IMR-90 (cell line): ENCODE data around the gene IFNGR1. TPM values are rescaled to one million over a fixed set of nuclear protein-coding genes. Genes with fewer than 3 reads are reported as not detected.

Experiments used
- ATAC-seq: fragments of 200-7000 bp; cut with Tn5 transposase; 2 replicates; pipeline ENCODE4 v1.9.1; 2020; ENCODE audit warnings: low read depth, mild to moderate bottlenecking, moderate library complexity
- BruUV-seq: library from RNA; stranded (reverse); fragments of 400-500 nt; replicated peaks from 2 replicates; lab custom pipeline; 2021; lab: Mats Ljungman, UMichigan
- CTCF ChIA-PET: fragments of 300-600 bp; formaldehyde crosslinking; extraction: SDS; loops from one replicate; lab custom pipeline; 2021; ENCODE audit warnings: antibody characterized with exemption; lab: Yijun Ruan, JAX
- POLR2A ChIA-PET: fragments of 300-600 bp; sonication (Branson Sonifier 250); formaldehyde crosslinking; loops from one replicate; lab custom pipeline; 2022; ENCODE audit warnings: antibody characterized with exemption; ENCODE audit not compliant: unreplicated experiment; lab: Charles Lee
- DNase-seq: peaks from one replicate; pipeline ENCODE4 v3.0.0; 2013
- H2AFZ ChIP-seq: replicated peaks from 2 replicates; pipeline ENCODE3; 2013; ENCODE audit warnings: low read length, mild to moderate bottlenecking; ENCODE audit not compliant: poor library complexity
- H2AK5ac ChIP-seq: 2 replicates; pipeline ENCODE4 v1.6.1; 2013; ENCODE audit warnings: low read depth, low read length, inconsistent platforms
- H2AK9ac ChIP-seq: replicated peaks from 2 replicates; pipeline ENCODE3; 2013; ENCODE audit warnings: mild to moderate bottlenecking, low read depth, low read length, moderate library complexity; ENCODE audit not compliant: poor library complexity
- H2BK120ac ChIP-seq: 2 replicates; pipeline ENCODE4 v1.6.1; 2013; ENCODE audit warnings: low read depth, low read length, inconsistent platforms
- H2BK15ac ChIP-seq: 3 replicates; pipeline ENCODE4 v1.6.1; 2013; ENCODE audit warnings: low read depth, low read length, inconsistent platforms
- H2BK20ac ChIP-seq: 2 replicates; pipeline ENCODE4 v1.6.1; 2013; ENCODE audit warnings: low read depth, mild to moderate bottlenecking, inconsistent platforms, low read length, moderate library complexity
- H2BK5ac ChIP-seq: 2 replicates; pipeline ENCODE4 v1.6.1; 2013; ENCODE audit warnings: mild to moderate bottlenecking, low read depth, low read length, inconsistent platforms; ENCODE audit not compliant: poor library complexity, severe bottlenecking
- H3K14ac ChIP-seq: replicated peaks from 2 replicates; pipeline ENCODE4 v1.6.1; 2013; ENCODE audit warnings: low read depth, low read length, inconsistent platforms
- H3K18ac ChIP-seq: 2 replicates; pipeline ENCODE4 v1.6.1; 2013; ENCODE audit warnings: low read depth, low read length, control low read depth
- H3K23ac ChIP-seq: 2 replicates; pipeline ENCODE4 v1.6.1; 2013; ENCODE audit warnings: low read depth, low read length, inconsistent platforms
- H3K27ac ChIP-seq: 2 replicates; pipeline ENCODE4 v1.5.1; 2013; ENCODE audit warnings: mild to moderate bottlenecking, control low read depth, low read length; ENCODE audit not compliant: insufficient read depth
- H3K27me3 ChIP-seq: 2 replicates; pipeline ENCODE4 v1.6.1; 2013; ENCODE audit warnings: low read length; ENCODE audit not compliant: control insufficient read depth, insufficient read depth
- H3K36me3 ChIP-seq: 2 replicates; pipeline ENCODE4 v1.6.1; 2013; ENCODE audit warnings: low read length, mixed read lengths; ENCODE audit not compliant: control insufficient read depth, insufficient read depth
- H3K4ac ChIP-seq: 2 replicates; pipeline ENCODE4 v1.6.1; 2013; ENCODE audit warnings: low read depth, low read length, inconsistent platforms
- H3K4me1 ChIP-seq: 2 replicates; pipeline ENCODE4 v1.6.1; 2013; ENCODE audit warnings: low read length, mixed read lengths; ENCODE audit not compliant: control insufficient read depth, insufficient read depth
- H3K4me2 ChIP-seq: 2 replicates; pipeline ENCODE4 v1.6.1; 2013; ENCODE audit warnings: low read depth, mild to moderate bottlenecking, control low read depth, low read length, moderate library complexity
- H3K4me3 ChIP-seq: 2 replicates; pipeline ENCODE4 v1.5.1; 2013; ENCODE audit warnings: low read depth, mild to moderate bottlenecking, control low read depth, low read length, moderate library complexity; ENCODE audit not compliant: insufficient read depth
- H3K56ac ChIP-seq: 2 replicates; pipeline ENCODE4 v1.6.1; 2013; ENCODE audit warnings: low read length, inconsistent platforms; ENCODE audit not compliant: insufficient read depth; ENCODE audit errors: extremely low read depth
- H3K79me1 ChIP-seq, 2 experiments: 2 replicates each; pipeline ENCODE4 v1.6.1; 2013; ENCODE audit warnings: low read length in 2 of 2, inconsistent platforms in 1 of 2, low read depth in 1 of 2
- H3K9ac ChIP-seq: 2 replicates; pipeline ENCODE4 v1.6.1; 2013; ENCODE audit warnings: low read depth, low read length, control low read depth
- H3K9me1 ChIP-seq: 2 replicates; pipeline ENCODE4 v1.6.1; 2013; ENCODE audit warnings: low read length, inconsistent platforms; ENCODE audit not compliant: insufficient read depth
- H3K9me3 ChIP-seq: 2 replicates; pipeline ENCODE4 v1.6.1; 2013; ENCODE audit warnings: low read length; ENCODE audit not compliant: control insufficient read depth, insufficient read depth
- H4K20me1 ChIP-seq: 2 replicates; pipeline ENCODE4 v1.6.1; 2013; ENCODE audit warnings: low read length, inconsistent platforms; ENCODE audit not compliant: insufficient read depth
- H4K5ac ChIP-seq: 2 replicates; pipeline ENCODE4 v1.6.1; 2013; ENCODE audit warnings: mild to moderate bottlenecking, low read depth, low read length, control low read depth
- H4K8ac ChIP-seq, 2 experiments: 2 replicates each; pipeline ENCODE4 v1.6.1; 2013; ENCODE audit warnings: low read depth in 2 of 2, low read length in 2 of 2, control low read depth in 1 of 2, inconsistent platforms in 1 of 2
- H4K91ac ChIP-seq: 2 replicates; pipeline ENCODE4 v1.6.1; 2013; ENCODE audit warnings: low read depth, low read length, inconsistent platforms; ENCODE audit not compliant: insufficient read depth
- BHLHE40 ChIP-seq: fragments of 150-350 bp; IDR thresholded peaks from 2 replicates; pipeline ENCODE4 v1.6.1; 2016; ENCODE audit warnings: mild to moderate bottlenecking, low read depth, low read length
- CEBPB ChIP-seq: IDR thresholded peaks from 2 replicates; pipeline ENCODE4 v1.6.1; 2012; ENCODE audit warnings: low read depth, low read length, improper control_type of control experiment
- CHD1 ChIP-seq: IDR thresholded peaks from 2 replicates; pipeline ENCODE4 v1.6.1; 2012; ENCODE audit warnings: low read depth, low read length, improper control_type of control experiment
- CTCF ChIP-seq: conservative IDR thresholded peaks from 2 replicates; pipeline ENCODE4 v1.5.1; 2012; ENCODE audit warnings: mild to moderate bottlenecking, low read depth, low read length, improper control_type of control experiment
- ELK1 ChIP-seq: fragments of 150-350 bp; IDR thresholded peaks from 2 replicates; pipeline ENCODE4 v1.6.1; 2016; ENCODE audit warnings: low read depth, mild to moderate bottlenecking, low read length, moderate library complexity, borderline replicate concordance
- FOS ChIP-seq: fragments of 150-350 bp; IDR thresholded peaks from 2 replicates; pipeline ENCODE4 v1.6.1; 2016; ENCODE audit warnings: low read depth, low read length
- MAFK ChIP-seq: IDR thresholded peaks from 2 replicates; pipeline ENCODE4 v1.6.1; 2012; ENCODE audit warnings: low read depth, low read length, improper control_type of control experiment
- MAZ ChIP-seq: IDR thresholded peaks from 2 replicates; pipeline ENCODE4 v1.6.1; 2012; ENCODE audit warnings: low read depth, mild to moderate bottlenecking, low read length, improper control_type of control experiment, moderate library complexity, borderline replicate concordance
- MXI1 ChIP-seq: IDR thresholded peaks from 2 replicates; pipeline ENCODE4 v1.6.1; 2012; ENCODE audit warnings: low read depth, mild to moderate bottlenecking, low read length, moderate library complexity, borderline replicate concordance
- NFE2L2 ChIP-seq: fragments of 150-350 bp; IDR thresholded peaks from 2 replicates; pipeline ENCODE4 v1.6.1; 2016; ENCODE audit warnings: low read depth, mild to moderate bottlenecking, low read length
- POLR2A ChIP-seq: IDR thresholded peaks from 2 replicates; pipeline ENCODE4 v1.6.1; 2012; ENCODE audit warnings: mild to moderate bottlenecking, low read depth, low read length
- RAD21 ChIP-seq: IDR thresholded peaks from 2 replicates; pipeline ENCODE4 v1.6.1; 2012; ENCODE audit warnings: low read length, improper control_type of control experiment
- RCOR1 ChIP-seq: IDR thresholded peaks from 2 replicates; pipeline ENCODE4 v1.6.1; 2012; ENCODE audit warnings: mild to moderate bottlenecking, low read length, improper control_type of control experiment; ENCODE audit not compliant: insufficient replicate concordance
- RFX5 ChIP-seq: IDR thresholded peaks from 2 replicates; pipeline ENCODE4 v1.8.0; 2012; ENCODE audit warnings: low read depth, mild to moderate bottlenecking, low read length, moderate library complexity
- SMC3 ChIP-seq: fragments of 150-350 bp; IDR thresholded peaks from 2 replicates; pipeline ENCODE4 v1.6.1; 2016; ENCODE audit warnings: low read depth, mild to moderate bottlenecking, antibody characterized with exemption, low read length, moderate library complexity
- USF2 ChIP-seq: fragments of 150-350 bp; IDR thresholded peaks from 2 replicates; pipeline ENCODE4 v1.6.1; 2017; ENCODE audit warnings: mild to moderate bottlenecking, antibody characterized with exemption, low read length, low read depth
- WGBS, 2 experiments: methylation state at CpG; one replicate each; pipeline versions ENCODE4 v1.1.5 to v1.1.7; 2013; ENCODE audit warnings: missing lambda C conversion rate in 2 of 2; ENCODE audit not compliant: insufficient read length in 1 of 2; ENCODE audit errors: extremely low coverage in 2 of 2; 5-methylcytosine and 5-hydroxymethylcytosine counted together
- dilution Hi-C: fragments of 300-500 bp; cut with HindIII; formaldehyde crosslinking; loops from one replicate; pipeline ENCODE4 v1.14.3; 2018; ENCODE audit warnings: low sequenced_read_pairs; ENCODE audit not compliant: unreplicated experiment
- in situ Hi-C: fragments of 300-500 bp; cut with MboI; formaldehyde crosslinking; loops from 3 replicates; pipeline ENCODE4 v1.14.3; 2019; ENCODE audit warnings: low sequenced_read_pairs, inconsistent platforms, mixed read lengths
- intact Hi-C: fragments of 100-400 bp; cut with micrococcal nuclease; formaldehyde crosslinking; loops from 2 replicates; pipeline ENCODE4 v1.10.0; 2022
- polyA plus RNA-seq, 3 experiments: library from polyadenylated mRNA; depleted of rRNA; stranded (reverse); fragments of >200 nt; gene quantifications; 2 replicates each; pipeline ENCODE4 v1.2.3, GENCODE V29; 2012; ENCODE audit warnings: low replicate concordance in 1 of 3
- total RNA-seq: library from RNA; depleted of rRNA; stranded (reverse); fragments of >200 nt; gene quantifications from 2 replicates; pipeline ENCODE4 v1.2.3, GENCODE V29; 2012

IFNGR1 gene
- total and polyA plus RNA-seq, 2 of the 4 experiments (the other 2 are of a cell fraction) = 19.1 to 25.6 TPM

GRCh38 chr6:137230547-137230946, 11.4 kb upstream of the IFNGR1 start:
- Histone ChIP-seq H2AFZ (no peak overlapping the region), H3K4ac (no peak overlapping the region), H2BK5ac (no peak overlapping the region), H3K27ac (no peak overlapping the region), H3K9ac (no peak overlapping the region), H3K18ac (no peak overlapping the region), H3K56ac (no peak overlapping the region), H2AK9ac (no peak overlapping the region), H3K4me3 (no peak overlapping the region), H4K20me1 (no peaks in the 10 kb centered on the region), H3K9me3 (no peaks in the 10 kb centered on the region), H2BK15ac (no peak overlapping the region), H4K91ac (no peak overlapping the region), H3K23ac (no peak overlapping the region), H4K5ac (no peak overlapping the region), H2BK120ac (no peak overlapping the region), H3K27me3 (peaks cover 17% of the 10 kb centered on the region), H3K14ac (no peak overlapping the region), H3K36me3 (no peaks in the 10 kb centered on the region), H3K79me1 (no peaks in the 10 kb centered on the region), H2AK5ac (no peak overlapping the region), H2BK20ac (no peak overlapping the region), H3K4me2 (no peak overlapping the region), H4K8ac (no peak overlapping the region), H3K9me1 (no peaks in the 10 kb centered on the region), H3K4me1 (peaks cover 4% of the 10 kb centered on the region)
- in situ Hi-C loops = no loop called here
- ChIA-PET POLR2A (no interaction called here), CTCF (no interaction called here)
- no peak for ATAC-seq
- TF ChIP-seq RCOR1 (no peak), CEBPB (no peak), CTCF (no peak), RAD21 (no peak), FOS (no peak), SMC3 (no peak), POLR2A (no peak), BHLHE40 (no peak), MXI1 (no peak), ELK1 (no peak), RFX5 (no peak), USF2 (no peak), MAFK (no peak), CHD1 (no peak), MAZ (no peak), NFE2L2 (no peak)
- dilution Hi-C loops = no loop called here
- no CpG with 5 or more reads among the region's 5 CpGs for whole genome bisulfite sequencing, 2 experiments
- intact Hi-C loops = no loop called here
- no TSS peak for BruUV-seq
- no peak for DNase-seq
